Hematopoietic multipotent progenitor cell (in vitro differentiated cells): Measurements from ENCODE around the gene RBFA. TPM values are rescaled to one million over a fixed set of nuclear protein-coding genes. Genes with fewer than 3 reads are reported as not detected.
"Not testable (repeated sequence)": the region's sequence is repeated elsewhere in the genome, so short reads cannot be mapped to it uniquely, and the experiment has no call there.

Source experiments
- DNase-seq, 3 donors: peaks; one replicate each; pipeline ENCODE4 v3.0.0-alpha.2; 2011 to 2015; ENCODE audit warnings: low read depth in 2 of 3, low spot score in 2 of 3
- total RNA-seq: library from RNA; depleted of rRNA; stranded (reverse); fragments of >200 nt; gene quantifications from one replicate; pipeline ENCODE4 v1.2.3, GENCODE V29; 2012

RBFA gene
- total RNA-seq, 1 donor: 26.1 TPM

- not testable (repeated sequence) for DNase-seq
These were observed 6.5 kb upstream of the RBFA start for GRCh38 chr18:80027719-80028118.

DNA sequence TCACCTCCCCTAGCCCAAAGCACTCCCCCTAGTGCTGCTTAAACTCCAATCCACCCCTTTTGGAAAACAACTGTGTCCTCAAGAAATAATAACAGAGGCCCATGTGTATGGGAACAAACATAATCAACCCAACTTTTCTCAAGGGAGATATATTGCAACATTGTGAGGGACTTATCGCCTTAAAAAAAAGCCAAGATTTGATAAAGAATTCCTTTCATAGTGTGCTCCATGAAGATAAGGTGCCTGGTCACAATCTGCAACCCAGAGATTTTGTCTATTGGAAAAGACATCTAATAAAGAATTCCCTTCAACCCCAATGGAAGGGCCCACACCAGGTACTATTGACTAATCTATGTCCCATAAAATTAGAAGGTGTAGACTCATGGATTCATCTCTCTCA lies 4.5 kb upstream of the RBFA start:
- no peak for DNase-seq

GRCh38 chr18:80033181-80034067 lies 810 bp upstream of the RBFA start:
- DNase-seq: no peak

GRCh38 chr18:80034852-80035406 lies 695 bp downstream of the RBFA start:
- no peak for DNase-seq

- DNase-seq: no peak
These were observed 1.8 kb downstream of the RBFA start for GRCh38 chr18:80035997-80036396.

DNA sequence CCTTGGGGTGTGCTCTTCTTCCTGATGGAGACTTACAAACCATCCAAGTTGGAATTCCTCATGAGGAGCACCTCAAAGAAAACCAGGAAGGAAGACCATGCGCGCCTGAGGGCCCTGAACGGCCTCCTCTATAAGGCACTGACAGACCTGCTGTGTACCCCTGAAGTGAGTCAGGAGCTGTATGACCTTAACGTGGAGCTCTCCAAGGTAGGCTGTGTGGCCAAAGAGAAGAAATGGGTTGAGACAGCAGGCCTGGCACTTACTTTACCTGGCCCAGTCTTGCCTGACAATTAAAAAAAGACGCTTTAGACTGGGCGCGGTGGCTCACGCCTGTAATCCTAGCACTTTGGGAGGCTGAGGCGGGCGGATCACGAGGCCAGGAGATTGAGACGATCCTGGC lies 3.1 kb downstream of the RBFA start:
- no peak for DNase-seq

DNA sequence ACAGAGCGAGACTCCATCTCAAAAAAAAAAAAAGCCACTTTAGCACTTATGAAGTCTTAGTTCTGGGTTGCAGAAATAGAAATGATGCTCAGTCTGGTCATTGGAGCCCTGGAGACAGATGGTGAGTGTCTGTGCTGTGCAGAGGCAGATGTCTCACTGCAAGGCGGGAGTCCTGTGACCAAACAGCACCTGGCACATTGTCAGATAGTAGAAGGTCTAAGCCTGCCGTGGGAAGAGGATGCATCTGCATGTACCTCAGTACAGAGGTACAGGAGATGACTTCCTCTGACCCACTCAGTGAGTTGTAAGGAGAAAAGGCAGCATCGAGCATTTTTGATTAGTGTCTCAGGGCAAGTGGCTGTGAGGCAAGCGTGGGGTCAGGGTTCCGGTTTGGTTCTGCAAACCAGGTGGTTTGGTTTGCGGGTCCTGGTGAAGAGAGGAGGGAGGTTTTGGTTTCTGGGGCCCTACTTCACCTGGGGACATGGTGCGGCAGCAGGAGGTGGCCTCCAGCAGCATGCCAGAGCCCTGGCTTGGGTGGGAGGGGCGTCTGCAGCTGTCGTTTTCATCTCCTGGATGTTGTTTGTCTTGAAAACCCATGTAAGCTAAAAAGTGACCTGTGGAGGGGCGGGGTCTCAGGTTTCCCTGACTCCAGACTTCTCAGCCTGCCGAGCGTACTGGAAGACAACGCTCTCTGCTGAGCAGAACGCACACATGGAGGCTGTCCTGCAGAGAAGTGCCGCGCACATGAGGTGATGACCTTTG lies 3.8 kb downstream of the RBFA start:
- DNase-seq: no peak

DNA sequence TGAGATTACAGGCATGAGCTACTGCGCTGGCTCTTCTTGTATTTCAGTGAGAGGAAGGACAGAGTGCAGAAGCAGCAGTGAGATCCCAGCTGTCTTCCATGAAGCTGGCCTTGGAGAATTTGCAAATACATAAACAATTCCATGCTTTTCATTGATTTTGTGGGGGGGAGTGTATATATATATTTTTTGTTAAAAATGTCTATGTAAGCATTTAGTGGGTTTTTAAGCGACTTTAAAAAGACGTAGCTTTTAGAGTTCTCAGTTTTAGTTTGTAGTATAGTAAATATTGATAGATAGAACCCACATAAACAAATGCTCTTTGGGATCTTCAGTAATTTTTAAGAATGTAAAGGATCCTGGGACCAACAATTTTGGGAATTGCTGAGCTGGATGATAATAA lies 6.3 kb downstream of the RBFA start:
- no peak for DNase-seq

GRCh38 chr18:80041424-80041823 lies 7.2 kb downstream of the RBFA start:
- no peak for DNase-seq

DNA sequence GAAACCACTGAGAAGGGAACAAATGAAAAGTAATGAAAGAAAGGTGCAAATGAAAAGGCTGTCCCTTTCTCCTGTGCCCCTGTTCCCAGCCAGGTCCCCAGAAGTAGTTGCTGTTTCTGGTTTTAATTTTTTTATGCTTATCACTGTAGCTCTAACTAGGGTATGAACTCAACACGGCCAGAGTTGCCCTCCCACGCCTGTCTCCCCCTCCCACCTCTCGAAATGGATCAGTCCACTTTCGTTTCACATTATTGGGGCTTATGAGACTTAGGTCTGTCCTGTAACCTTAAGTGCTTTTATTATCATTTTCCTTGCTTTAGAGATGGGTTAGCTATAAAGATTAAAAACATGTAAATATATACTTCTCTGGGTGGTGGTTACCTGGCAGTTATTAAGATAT lies 8.6 kb downstream of the RBFA start:
- DNase-seq: no peak

- no peak for DNase-seq
These were observed 9.8 kb downstream of the RBFA start for GRCh38 chr18:80044072-80044471.

GRCh38 chr18:80046011-80046410 lies 11.8 kb downstream of the RBFA start:
- no peak for DNase-seq

DNA sequence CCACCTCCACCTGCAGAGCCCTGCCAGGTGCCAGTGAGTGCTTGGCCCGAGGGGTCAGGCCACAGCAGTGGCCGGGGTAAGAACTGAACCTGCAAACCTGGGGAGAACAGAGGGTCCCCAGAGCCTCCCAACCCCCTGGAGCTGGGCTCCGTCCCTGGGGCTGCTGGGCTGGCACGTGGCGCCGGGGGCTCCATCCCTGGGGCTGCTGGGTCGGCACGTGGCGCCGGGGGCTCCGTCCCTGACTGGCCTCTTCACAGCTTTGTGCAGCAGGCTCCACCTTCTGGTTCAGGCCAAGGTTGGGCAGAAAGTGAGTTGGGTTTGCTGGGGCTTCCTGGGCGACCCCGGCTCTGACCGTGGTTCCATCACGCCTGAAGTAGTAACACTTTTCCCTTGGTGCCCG lies 12.2 kb downstream of the RBFA start:
- DNase-seq: no peak

DNA sequence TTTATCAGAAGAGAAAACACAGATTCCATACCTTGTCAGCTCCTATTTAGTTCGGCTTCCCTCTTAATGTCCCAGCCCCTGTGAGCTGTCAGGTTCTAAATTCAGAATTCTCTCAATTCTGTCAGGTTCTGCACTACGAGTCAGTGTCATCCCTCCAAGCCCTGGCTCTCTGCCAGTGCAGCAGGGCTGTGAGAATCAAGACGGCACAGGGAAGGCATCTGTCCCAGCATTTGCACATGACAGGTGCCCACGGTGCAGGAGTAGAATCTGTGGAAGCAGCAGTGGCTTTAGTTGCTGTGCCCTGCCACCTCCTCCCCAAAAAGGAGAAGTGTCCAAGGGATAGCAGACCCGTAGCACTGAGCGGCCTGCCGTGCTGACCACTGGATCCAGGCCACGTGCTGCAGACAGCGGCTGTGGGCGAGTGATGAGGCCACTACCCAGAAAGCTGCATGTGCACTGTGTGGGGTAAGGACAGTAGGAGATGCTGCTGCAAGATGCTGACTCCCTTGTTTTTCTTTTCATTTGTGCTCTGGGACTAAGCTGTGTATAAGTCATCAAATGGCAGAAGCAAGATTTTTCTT lies 12.8 kb downstream of the RBFA start:
- no peak for DNase-seq

- DNase-seq: no peak
These were observed 16.6 kb downstream of the RBFA start for GRCh38 chr18:80050797-80051196.

GRCh38 chr18:80056095-80056494 lies 21.9 kb downstream of the RBFA start:
- no peak for DNase-seq

- DNase-seq: no peak
These were observed 25.7 kb downstream of the RBFA start for GRCh38 chr18:80059945-80060344.

DNA sequence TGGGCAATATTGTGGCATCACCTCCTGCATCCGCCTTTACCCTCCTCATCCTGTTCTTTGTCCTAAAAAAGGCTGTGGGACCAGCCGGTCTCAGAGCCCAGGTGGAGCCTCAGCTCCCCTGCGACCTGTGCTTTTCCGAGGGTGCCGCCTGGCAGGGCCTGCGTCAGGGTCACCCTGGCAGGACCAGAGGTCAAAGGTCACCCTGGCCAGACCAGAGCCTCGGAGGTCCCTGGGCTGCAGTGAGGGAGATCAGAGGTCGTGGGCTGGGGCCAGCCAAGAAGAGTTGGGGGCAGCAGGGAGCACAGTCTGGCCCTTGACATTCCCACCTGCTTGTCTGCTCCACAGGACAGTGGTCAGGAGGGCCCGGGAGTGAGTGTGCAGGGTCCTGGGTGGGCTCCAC lies 31.5 kb downstream of the RBFA start:
- no peak for DNase-seq

DNA sequence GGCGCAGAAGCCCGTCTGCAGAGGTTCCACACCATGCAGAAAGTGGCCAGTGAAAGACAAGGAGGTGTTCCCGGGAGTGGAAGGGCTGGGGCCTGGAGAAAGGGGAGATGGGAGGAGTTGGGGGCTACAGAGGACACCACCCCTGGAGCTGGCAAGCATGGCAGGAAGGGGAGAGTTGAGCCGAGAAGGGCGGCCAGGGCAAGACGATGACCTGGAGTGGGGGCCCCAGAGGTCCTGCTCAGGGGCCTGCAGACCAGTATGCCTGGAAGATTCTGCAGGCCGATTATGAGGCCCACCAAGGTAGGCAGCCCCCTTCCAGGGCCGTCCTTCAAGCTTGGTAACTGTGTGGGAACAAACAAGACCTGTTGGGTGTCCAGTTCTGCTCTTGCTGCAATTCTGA lies 33.1 kb downstream of the RBFA start:
- no peak for DNase-seq

DNA sequence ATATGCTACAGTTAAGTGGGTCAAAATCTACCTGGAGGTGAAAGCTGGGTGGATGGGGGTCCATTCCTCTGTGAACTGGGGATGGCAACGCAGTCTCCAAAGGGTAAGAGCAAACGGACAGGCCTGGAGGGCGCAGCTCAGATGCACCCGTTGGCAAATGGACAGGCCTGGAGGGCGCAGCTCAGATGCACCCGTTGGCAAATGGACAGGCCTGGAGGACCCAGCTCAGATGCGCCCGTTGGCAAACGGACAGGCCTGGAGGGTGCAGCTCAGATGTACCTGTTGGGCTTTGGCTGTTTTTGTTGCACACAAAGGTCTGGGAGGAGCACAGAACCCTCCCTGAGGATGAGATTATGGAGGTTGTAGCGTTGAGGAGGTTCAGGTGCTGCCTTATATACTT lies 33.7 kb downstream of the RBFA start:
- DNase-seq: no peak

GRCh38 chr18:80068571-80069272 lies 34.5 kb downstream of the RBFA start:
- DNase-seq: no peak
